H1 (cell line): Measurements from ENCODE around the gene CADM2. TPM values are rescaled to one million over a fixed set of nuclear protein-coding genes. Genes with fewer than 3 reads are reported as not detected.

Experiments
- CTCF ChIA-PET: fragments of 300-600 bp; sonication (Branson Sonifier 250); formaldehyde crosslinking; loops from one replicate; lab custom pipeline; 2021; ENCODE audit not compliant: partially characterized antibody; lab: Charles Lee
- POLR2A ChIA-PET: fragments of 300-600 bp; sonication (Branson Sonifier 250); formaldehyde crosslinking; loops from one replicate; lab custom pipeline; 2021; ENCODE audit warnings: inconsistent platforms; ENCODE audit not compliant: partially characterized antibody; lab: Charles Lee
- DNase-seq, 2 experiments: peaks; one replicate each; pipeline versions ENCODE4 v3.0.0 to v3.0.0-alpha.2; 2010 to 2022; ENCODE audit warnings: low spot score in 2 of 2, low read depth in 1 of 2, mixed read lengths in 1 of 2
- FAIRE-seq: peaks from 2 replicates; lab custom pipeline; 2011; peaks lifted over from hg19 to GRCh38; lab: Jason Lieb, UNC
- H2AFZ ChIP-seq: 2 replicates; pipeline ENCODE4 v1.8.1; 2012; ENCODE audit warnings: low read length, inconsistent platforms
- H2AK5ac ChIP-seq: 2 replicates; pipeline ENCODE4 v1.6.1; 2013; ENCODE audit warnings: low read depth, low read length
- H2BK120ac ChIP-seq: replicated peaks from 2 replicates; pipeline ENCODE3; 2013; ENCODE audit warnings: low read depth, low read length, inconsistent platforms
- H2BK12ac ChIP-seq: 2 replicates; pipeline ENCODE4 v1.6.1; 2013; ENCODE audit warnings: low read depth, low read length
- H2BK15ac ChIP-seq: 2 replicates; pipeline ENCODE4 v1.6.1; 2013; ENCODE audit warnings: low read length
- H2BK20ac ChIP-seq: 2 replicates; pipeline ENCODE4 v1.6.1; 2013; ENCODE audit warnings: low read length
- H2BK5ac ChIP-seq: 2 replicates; pipeline ENCODE4 v1.6.1; 2013; ENCODE audit warnings: low read depth, low read length
- H3K14ac ChIP-seq: 2 replicates; pipeline ENCODE4 v1.6.1; 2013; ENCODE audit warnings: inconsistent platforms; ENCODE audit not compliant: insufficient read length
- H3K18ac ChIP-seq: 2 replicates; pipeline ENCODE4 v1.6.1; 2013; ENCODE audit warnings: low read length; ENCODE audit errors: extremely low read depth
- H3K23ac ChIP-seq: 2 replicates; pipeline ENCODE4 v1.6.1; 2013; ENCODE audit warnings: inconsistent platforms; ENCODE audit not compliant: insufficient read length
- H3K23me2 ChIP-seq: 2 replicates; pipeline ENCODE4 v1.6.1; 2013; ENCODE audit warnings: low read depth, low read length
- H3K27ac ChIP-seq: 2 replicates; pipeline ENCODE4 v1.6.1; 2011; ENCODE audit warnings: low read depth, low read length, inconsistent platforms
- H3K27me3 ChIP-seq, 4 experiments: replicated peaks in 1 of 4; 1 replicate in 1 of 4; 2 replicates in 3 of 4; pipeline versions ENCODE4 v1.6.1 to v1.8.1; 2011 to 2013; ENCODE audit warnings: low read length in 3 of 4, mild to moderate bottlenecking in 3 of 4, inconsistent platforms in 2 of 4, mixed read lengths in 2 of 4, moderate library complexity in 1 of 4; ENCODE audit not compliant: control insufficient read depth in 3 of 4, insufficient read depth in 3 of 4; ENCODE audit errors: extremely low read depth in 1 of 4
- H3K36me3 ChIP-seq, 4 experiments: 2 replicates each; pipeline versions ENCODE4 v1.6.1 to v1.8.1; 2011 to 2013; ENCODE audit warnings: mild to moderate bottlenecking in 4 of 4, low read length in 3 of 4, moderate library complexity in 2 of 4, control low read depth in 1 of 4, inconsistent platforms in 1 of 4; ENCODE audit not compliant: insufficient read depth in 4 of 4, control insufficient read depth in 2 of 4
- H3K4ac ChIP-seq: replicated peaks from 2 replicates; pipeline ENCODE3; 2013; ENCODE audit warnings: low read length, low read depth, mixed read lengths, inconsistent platforms; ENCODE audit not compliant: insufficient read length
- H3K4me1 ChIP-seq, 4 experiments: replicated peaks in 1 of 4; 1 replicate in 1 of 4; 2 replicates in 3 of 4; pipeline versions ENCODE4 v1.6.1 to v1.8.1; 2011 to 2013; ENCODE audit warnings: low read length in 3 of 4, inconsistent platforms in 2 of 4, mixed read lengths in 1 of 4; ENCODE audit not compliant: insufficient read depth in 4 of 4, control insufficient read depth in 3 of 4
- H3K4me2 ChIP-seq, 2 experiments: 2 replicates each; pipeline versions ENCODE4 v1.6.1 to v1.8.1; 2011 to 2013; ENCODE audit warnings: low read depth in 2 of 2, low read length in 2 of 2, control low read depth in 1 of 2, inconsistent platforms in 1 of 2, mild to moderate bottlenecking in 1 of 2; ENCODE audit not compliant: insufficient read depth in 1 of 2
- H3K4me3 ChIP-seq, 4 experiments: fragments of 200-600, 300-600 bp in 1 of 4; sonication (generic), shearing (Covaris generic), sonication (Bioruptor Twin) in 1 of 4; 2 replicates each; pipeline versions ENCODE4 v1.5.1 to v1.8.1; 2011 to 2016; ENCODE audit warnings: low read length in 4 of 4, low read depth in 3 of 4, control low read depth in 2 of 4, inconsistent platforms in 2 of 4, mild to moderate bottlenecking in 2 of 4, mixed read lengths in 1 of 4, moderate library complexity in 1 of 4; ENCODE audit not compliant: insufficient read depth in 2 of 4; ENCODE audit errors: extremely low read depth in 1 of 4
- H3K56ac ChIP-seq: replicated peaks from 2 replicates; pipeline ENCODE3; 2013; ENCODE audit warnings: low read depth, mild to moderate bottlenecking, mixed read lengths, low read length, inconsistent platforms; ENCODE audit not compliant: insufficient read length
- H3K79me1 ChIP-seq: 2 replicates; pipeline ENCODE4 v1.6.1; 2013; ENCODE audit warnings: low read depth, low read length, control low read depth
- H3K79me2 ChIP-seq, 2 experiments: 2 replicates each; pipeline versions ENCODE4 v1.6.1 to v1.8.1; 2012 to 2013; ENCODE audit warnings: low read length in 2 of 2, mild to moderate bottlenecking in 2 of 2, inconsistent platforms in 1 of 2; ENCODE audit not compliant: insufficient read depth in 2 of 2, control insufficient read depth in 1 of 2
- H3K9ac ChIP-seq, 4 experiments: replicated peaks in 1 of 4; 1 replicate in 1 of 4; 2 replicates in 3 of 4; pipeline versions ENCODE4 v1.6.1 to v1.8.1; 2011 to 2013; ENCODE audit warnings: low read depth in 3 of 4, low read length in 3 of 4, control low read depth in 2 of 4, mild to moderate bottlenecking in 2 of 4, moderate library complexity in 2 of 4, inconsistent platforms in 1 of 4; ENCODE audit errors: extremely low read depth in 1 of 4
- H3K9me3 ChIP-seq, 2 experiments: 2 replicates each; pipeline versions ENCODE4 v1.6.1 to v1.8.1; 2012 to 2013; ENCODE audit warnings: mild to moderate bottlenecking in 2 of 2, moderate library complexity in 2 of 2, control low read depth in 1 of 2, inconsistent platforms in 1 of 2, low read depth in 1 of 2, low read length in 1 of 2, mixed read lengths in 1 of 2; ENCODE audit not compliant: insufficient read depth in 2 of 2
- H4K20me1 ChIP-seq, 2 experiments: replicated peaks in 1 of 2; 2 replicates each; pipeline versions ENCODE3 to v1.8.1; 2011 to 2013; ENCODE audit warnings: inconsistent platforms in 2 of 2, low read length in 2 of 2, mild to moderate bottlenecking in 1 of 2; ENCODE audit not compliant: insufficient read depth in 2 of 2, control insufficient read depth in 1 of 2
- H4K5ac ChIP-seq: 2 replicates; pipeline ENCODE4 v1.6.1; 2013; ENCODE audit warnings: low read length, low read depth, mixed read lengths, inconsistent platforms; ENCODE audit not compliant: insufficient read length
- H4K8ac ChIP-seq: 2 replicates; pipeline ENCODE4 v1.8.0; 2013; ENCODE audit warnings: mild to moderate bottlenecking, moderate library complexity, low read length, inconsistent platforms; ENCODE audit not compliant: insufficient read depth; ENCODE audit errors: extremely low read depth
- H4K91ac ChIP-seq: replicated peaks from 2 replicates; pipeline ENCODE3; 2013; ENCODE audit warnings: low read length, mixed read lengths, inconsistent platforms; ENCODE audit not compliant: insufficient read length
- BRCA1 ChIP-seq: IDR thresholded peaks from 2 replicates; pipeline ENCODE4 v1.6.1; 2012; ENCODE audit warnings: low read depth, low read length, improper control_type of control experiment
- CEBPB ChIP-seq: IDR thresholded peaks from 2 replicates; pipeline ENCODE4 v1.6.1; 2012; ENCODE audit warnings: low read depth, low read length
- KDM4A ChIP-seq: IDR thresholded peaks from one replicate; pipeline ENCODE4 v1.7.1; 2012; ENCODE audit warnings: low read depth, mild to moderate bottlenecking, moderate library complexity, low read length, inconsistent platforms; ENCODE audit not compliant: severe bottlenecking
- SIRT6 ChIP-seq: IDR thresholded peaks from one replicate; pipeline ENCODE4 v1.7.1; 2012; ENCODE audit warnings: low read length, inconsistent platforms
- TEAD4 ChIP-seq: IDR thresholded peaks from 2 replicates; pipeline ENCODE4 v1.6.1; 2012; ENCODE audit warnings: low read depth, low read length, inconsistent platforms, mixed read lengths
- ZNF274 ChIP-seq: IDR thresholded peaks from 2 replicates; pipeline ENCODE4 v1.7.0; 2012; ENCODE audit warnings: low read length, borderline replicate concordance; ENCODE audit errors: extremely low read depth
- WGBS, 2 experiments: shearing (Covaris generic) in 1 of 2; methylation state at CpG; one replicate each; pipeline versions ENCODE4 v1.1.6 to v1.1.7; 2013 to 2015; ENCODE audit warnings: low lambda C conversion rate in 2 of 2, mixed read lengths in 2 of 2, inconsistent platforms in 1 of 2, low coverage in 1 of 2, missing lambda C conversion rate in 1 of 2; ENCODE audit not compliant: insufficient replicate concordance in 2 of 2, insufficient coverage in 1 of 2, insufficient read length in 1 of 2; ENCODE audit errors: extremely low coverage in 1 of 2, missing lambda C conversion rate in 1 of 2; 5-methylcytosine and 5-hydroxymethylcytosine counted together
- polyA plus RNA-seq, 7 experiments: library from polyadenylated mRNA; depleted of rRNA in 3 of 7; stranded (reverse) in 5 of 7; unstranded in 2 of 7; fragments of >200 nt in 5 of 7; fragments of 200-250 nt in 2 of 7; gene quantifications; 1 replicate in 5 of 7; 2 replicates in 1 of 7; 4 replicates in 1 of 7; pipeline versions ENCODE4 v1.2.1 to v1.2.3, GENCODE V29; 2011 to 2013; ENCODE audit warnings: missing spikeins in 2 of 7, mixed read lengths in 2 of 7
- total RNA-seq: library from RNA; stranded (reverse); fragmentation: NEBNext Ultra II Directional; extraction: Animal tissue kit (Norgen Biotek cat#: 25700); gene quantifications from 2 replicates; pipeline ENCODE4 v1.2.1, GENCODE V29; 2021

The CADM2 gene
- total and polyA plus RNA-seq, 2 of the 8 experiments (the other 6 are each of a cell fraction or from before 2014, with no cell fraction given), result 14.9 to 20.9 TPM

DNA sequence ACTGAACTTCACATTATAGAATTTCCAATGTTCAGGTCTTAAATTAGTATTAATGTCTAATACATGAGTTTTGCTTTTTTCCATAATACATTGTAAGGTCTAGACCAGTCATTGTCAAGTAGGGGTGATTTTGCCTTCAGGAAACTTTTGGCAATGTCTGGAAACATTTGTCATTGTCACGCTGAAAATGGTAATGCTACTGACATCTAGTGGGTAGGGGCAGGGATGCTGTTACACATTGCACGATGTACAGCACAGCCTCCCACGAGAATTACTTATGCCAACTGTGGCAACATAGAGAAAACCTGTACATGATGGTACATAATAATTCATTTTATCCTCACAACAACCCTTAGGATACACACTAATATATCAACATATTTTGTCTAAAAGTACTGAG, 384.1 kb downstream of the CADM2 start:
- Histone ChIP-seq H3K23me2 (no peaks in the 10 kb centered on the region), H3K79me1 (no peaks in the 10 kb centered on the region), H3K4me2 (no peak overlapping the region), H3K9ac (no peak overlapping the region), H2BK120ac (no peak overlapping the region), H3K4me3 (no peak overlapping the region), H2BK20ac (no peak overlapping the region), H2AFZ (no peak overlapping the region), H4K8ac (no peak overlapping the region), H3K9me3 (no peaks in the 10 kb centered on the region), H3K27ac (no peak overlapping the region), H4K5ac (no peak overlapping the region), H3K14ac (no peak overlapping the region), H2AK5ac (no peak overlapping the region), H3K79me2 (no peaks in the 10 kb centered on the region), H3K27me3 (no peaks in the 10 kb centered on the region), H4K91ac (no peak overlapping the region), H3K4ac (no peak overlapping the region), H2BK5ac (no peak overlapping the region), H4K20me1 (no peaks in the 10 kb centered on the region), H2BK15ac (no peak overlapping the region), H3K23ac (no peak overlapping the region), H3K4me1 (no peaks in the 10 kb centered on the region), H2BK12ac (no peak overlapping the region), H3K36me3 (no peaks in the 10 kb centered on the region), H3K56ac (no peak overlapping the region), H3K18ac (no peak overlapping the region)
- ChIA-PET CTCF (interaction anchor here (0.7 kb wide), 1 partner anchor 37 kb away, joined by 3 read pairs; no protein-coding TSS in a partner anchor), POLR2A (no interaction called here)
- no peak for DNase-seq
- peak; percentile 57 for FAIRE-seq
- WGBS, 2 experiments, result 90% methylated on average over 3 of the region's 3 CpGs; no CpG with 5 or more reads in 1 of the 2 experiments
- TF ChIP-seq CEBPB (no peak), BRCA1 (no peak), ZNF274 (no peak), TEAD4 (no peak), SIRT6 (no peak), KDM4A (no peak)
